ENCODE data around the gene ZSCAN5B.

ZSCAN5B gene

GRCh38 chr19:56145698-56146097, 51.9 kb downstream of the ZSCAN5B start:
- DNase-seq (ENCODE audit: low read depth), result no peak

GRCh38 chr19:56144831-56145230, 52.8 kb downstream of the ZSCAN5B start:
- DNase-seq (ENCODE audit: low read depth), result no peak

GRCh38 chr19:56144376-56144775, 53.2 kb downstream of the ZSCAN5B start:
- DNase-seq (ENCODE audit: low read depth), result no peak

GRCh38 chr19:56142897-56143434, 54.6 kb downstream of the ZSCAN5B start:
- DNase-seq (ENCODE audit: low read depth), result no peak

GRCh38 chr19:56142087-56142787, 55.3 kb downstream of the ZSCAN5B start:
- DNase-seq (ENCODE audit: low read depth), result no peak

- no peak for DNase-seq (ENCODE audit: low read depth)
Measured at GRCh38 chr19:56141417-56141993, 56.1 kb downstream of the ZSCAN5B start.

- DNase-seq (ENCODE audit: low read depth), result peak; percentile 98
Measured at GRCh38 chr19:56140583-56141416, 56.8 kb downstream of the ZSCAN5B start, which contains the start of gene ZNF444. Gene ZNF444 (plus strand): TSS chr19:56141287. CDS start chr19:56146912, 5,625 bp downstream.

GRCh38 chr19:56139847-56140582, 57.6 kb downstream of the ZSCAN5B start:
- DNase-seq (ENCODE audit: low read depth), result no peak

Data from stimulated activated CD8-positive, alpha-beta memory T cell treated with anti-CD3 and anti-CD28 coated beads, Interleukin-12 subunit alpha, Interleukin-12 subunit beta, amount 100 ng/mL, for 4 hours (primary cell).